HG03060 (cell line): Measurements from ENCODE around the gene DNAJC17.

Experiments
- ATAC-seq: cut with Tn5 transposase; IDR thresholded peaks from one replicate; pipeline ENCODE4 v1.9.1; 2021; ENCODE audit warnings: low read depth, moderate number of reproducible peaks; ENCODE audit not compliant: unreplicated experiment

The DNAJC17 gene

DNA sequence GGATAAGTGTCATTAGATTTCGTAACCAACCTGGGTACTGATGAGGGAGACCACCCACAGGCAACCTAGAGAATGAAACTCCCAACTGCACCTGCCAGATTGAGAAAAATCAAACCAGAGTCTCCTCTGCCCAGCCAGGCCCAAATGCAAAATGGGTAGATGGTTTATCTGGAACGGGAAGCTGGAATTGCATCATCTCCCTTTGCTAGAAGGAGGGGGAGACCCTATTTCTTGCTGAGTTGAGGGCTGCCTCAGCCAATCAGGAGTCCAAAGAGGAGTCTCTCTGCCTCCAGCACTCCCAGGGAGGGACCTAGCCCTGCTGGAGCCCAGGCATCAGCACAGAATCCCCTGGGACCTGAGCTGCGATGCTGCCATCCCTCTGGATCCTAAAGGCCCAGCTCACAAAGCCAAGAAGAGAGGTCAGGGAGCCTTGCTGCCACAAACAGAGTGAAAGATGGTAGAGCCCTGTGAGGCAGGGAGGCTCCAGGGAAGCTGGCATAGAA is 60.3 kb downstream of the DNAJC17 start:
- ATAC-seq: no peak

DNA sequence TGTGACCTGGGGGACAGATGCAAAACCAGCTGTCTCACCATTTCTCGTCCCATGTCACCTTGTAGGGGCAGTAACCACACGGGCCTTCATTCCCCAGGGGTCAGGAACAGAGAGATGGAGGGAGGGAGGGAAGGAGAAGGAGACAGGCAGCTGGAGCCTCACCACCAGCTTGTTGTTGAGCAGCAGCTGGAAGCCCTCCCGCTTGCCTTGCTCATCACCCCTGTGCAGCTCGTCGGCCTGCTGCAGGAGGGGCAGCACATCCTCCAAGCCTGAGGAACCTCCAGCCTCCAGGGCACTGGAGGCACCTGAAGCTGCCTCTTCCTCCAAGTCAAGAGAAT is 62.5 kb downstream of the DNAJC17 start:
- no peak for ATAC-seq

DNA sequence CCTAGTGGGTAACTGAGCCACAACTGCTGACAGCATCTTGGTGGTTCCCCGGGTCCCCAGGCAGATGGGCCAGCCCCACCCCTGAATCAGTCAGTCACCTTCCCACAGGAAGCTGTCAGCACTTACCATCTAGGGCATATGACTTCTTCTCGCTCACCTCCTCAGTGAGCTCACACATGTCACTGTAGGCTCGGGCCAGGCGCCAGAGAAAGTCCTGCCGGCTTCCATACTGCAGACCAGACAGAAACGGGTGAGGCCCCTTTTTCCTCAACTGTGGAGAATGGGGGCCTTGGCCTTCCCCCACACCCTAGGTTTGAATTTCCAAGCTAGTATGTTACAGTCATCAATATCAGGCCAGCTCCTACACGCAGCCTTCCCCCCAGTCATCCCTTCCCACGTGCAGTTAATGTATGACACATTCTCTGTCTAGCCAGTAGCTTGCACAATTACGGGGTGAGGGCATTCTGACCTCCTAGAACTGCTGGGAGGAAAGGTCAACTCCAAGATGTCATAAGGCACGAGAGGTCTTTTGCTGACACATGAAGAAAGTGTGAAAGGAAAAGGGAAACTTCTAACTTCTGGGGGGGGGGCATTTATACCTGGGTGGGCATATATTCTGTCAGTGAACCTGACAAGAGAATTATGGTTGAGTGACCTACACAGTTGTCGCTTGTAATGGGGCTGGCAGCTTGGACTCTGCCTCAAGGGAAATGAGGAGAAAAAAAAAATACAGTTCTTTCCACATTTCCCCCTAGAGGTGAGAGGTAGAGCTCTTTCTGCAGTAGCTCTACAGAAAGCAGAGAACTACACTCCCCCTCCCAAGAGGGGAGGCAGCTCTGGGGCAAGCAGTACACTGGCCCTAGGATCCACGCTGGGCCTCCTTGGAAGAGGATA is 63.1 kb downstream of the DNAJC17 start:
- no peak for ATAC-seq

DNA sequence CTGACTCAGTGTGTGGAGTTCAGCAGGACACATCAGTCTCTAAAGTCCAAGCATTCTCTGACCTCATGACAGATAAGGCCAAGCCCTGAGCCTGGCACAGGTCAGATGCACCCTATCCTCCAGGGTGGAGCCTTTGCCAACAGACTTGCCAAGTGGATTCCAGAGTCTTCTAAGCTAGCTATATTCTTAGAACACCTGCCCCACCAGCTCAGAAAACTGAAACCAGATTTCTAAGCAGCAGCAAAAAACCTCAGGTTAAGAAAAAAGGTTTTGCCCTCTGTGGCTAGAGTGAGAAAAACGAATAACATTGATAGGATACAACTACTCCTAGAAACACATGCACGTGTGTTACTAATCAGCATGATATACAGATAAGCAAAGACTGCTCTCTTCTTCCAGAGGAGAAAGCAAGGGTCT is 63.8 kb downstream of the DNAJC17 start:
- no peak for ATAC-seq

DNA sequence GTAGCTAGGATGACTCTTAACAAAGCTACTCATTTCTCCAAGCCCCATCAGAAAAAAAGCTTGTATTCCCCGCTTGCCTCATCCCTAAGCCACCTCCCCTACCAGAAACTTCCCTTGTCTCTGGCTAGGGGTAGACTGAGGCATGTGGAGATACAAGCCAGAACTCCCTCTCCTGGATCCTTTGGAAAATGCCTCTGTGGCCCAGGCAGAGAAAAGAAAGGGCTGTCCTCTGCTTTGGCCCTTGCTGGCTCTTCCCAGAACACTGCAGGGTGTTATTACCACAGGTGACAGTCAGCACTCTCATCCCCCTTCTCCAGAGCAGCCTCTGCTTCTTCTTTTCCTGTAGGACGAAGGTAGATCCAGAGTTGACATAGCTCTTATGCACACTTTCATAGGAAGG is 67.4 kb downstream of the DNAJC17 start:
- no peak for ATAC-seq

DNA sequence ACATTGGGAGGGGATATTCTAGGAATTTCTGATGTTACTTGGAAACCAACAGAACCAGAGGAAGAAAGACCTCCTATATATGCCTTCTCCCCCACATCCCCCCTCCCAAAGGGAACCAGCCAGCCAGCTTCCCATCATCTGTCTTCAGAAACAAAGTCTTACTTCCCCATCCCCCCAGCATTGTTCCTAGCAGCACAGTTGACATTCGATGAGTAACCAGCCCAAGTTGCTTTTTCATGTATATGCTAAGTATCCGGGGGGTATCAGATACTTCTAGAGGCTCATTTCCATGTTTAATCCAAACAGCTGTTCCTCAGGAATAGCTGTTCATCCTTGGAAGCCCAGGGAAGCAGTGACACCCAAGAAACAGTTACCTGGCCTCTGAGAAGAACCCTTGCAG is 68.2 kb downstream of the DNAJC17 start:
- no peak for ATAC-seq

DNA sequence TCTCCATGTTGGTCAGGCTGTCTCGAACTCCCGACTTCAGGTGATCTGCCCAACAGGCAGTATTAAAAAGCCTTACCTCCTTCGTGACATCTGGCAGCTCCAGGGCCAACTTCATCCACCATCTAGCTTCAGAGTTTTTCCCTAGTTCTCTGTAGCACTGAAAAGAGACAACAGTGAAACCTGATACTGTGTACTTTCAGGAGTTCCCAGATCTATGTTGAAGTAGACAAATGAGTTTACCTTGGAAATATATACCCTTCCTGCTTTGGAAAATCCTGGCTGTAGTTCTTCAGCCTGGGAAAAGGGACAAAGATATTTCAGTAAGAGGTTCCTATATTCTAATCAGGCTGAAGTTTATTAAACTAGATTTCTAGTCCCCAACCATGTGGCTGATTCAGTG is 70.2 kb downstream of the DNAJC17 start:
- no peak for ATAC-seq

DNA sequence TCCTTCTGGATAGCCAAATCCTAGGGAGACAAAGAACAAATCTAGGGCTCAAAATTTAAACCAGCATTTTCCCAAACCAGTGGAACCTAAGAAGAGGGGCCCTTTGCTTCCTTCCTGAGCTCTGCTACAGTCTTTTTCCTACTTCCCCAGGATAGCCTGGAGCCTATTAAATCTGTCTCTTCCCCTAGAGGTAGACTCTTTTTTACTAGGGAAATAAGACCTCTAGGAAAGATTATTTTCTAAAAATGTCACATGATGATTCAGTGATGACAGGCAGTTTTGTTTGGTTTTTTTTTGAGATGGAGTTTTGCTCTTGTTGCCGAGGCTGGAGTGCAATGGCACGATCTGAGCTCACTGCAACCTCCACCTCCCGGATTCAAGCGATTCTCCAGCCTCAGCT is 70.7 kb downstream of the DNAJC17 start:
- ATAC-seq: no peak

DNA sequence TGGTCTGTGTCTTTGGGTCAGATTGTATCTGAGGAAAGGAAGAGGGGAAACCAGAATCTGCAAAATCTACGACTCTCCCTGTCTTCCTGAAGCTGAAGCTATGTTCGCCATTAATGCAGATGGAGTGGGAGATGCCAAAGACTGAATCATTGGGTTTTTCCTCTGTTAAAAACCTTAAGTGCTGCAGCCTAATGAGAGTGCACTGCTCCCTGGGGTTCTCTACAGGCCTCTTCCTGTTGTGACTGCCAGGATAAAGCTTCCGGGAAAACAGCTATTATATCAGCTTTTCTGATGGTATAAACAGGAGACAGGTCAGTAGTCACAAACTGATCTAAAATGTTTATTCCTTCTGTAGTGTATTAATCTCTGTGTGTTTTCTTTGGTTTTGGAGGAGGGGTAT is 76.2 kb downstream of the DNAJC17 start:
- no peak for ATAC-seq

DNA sequence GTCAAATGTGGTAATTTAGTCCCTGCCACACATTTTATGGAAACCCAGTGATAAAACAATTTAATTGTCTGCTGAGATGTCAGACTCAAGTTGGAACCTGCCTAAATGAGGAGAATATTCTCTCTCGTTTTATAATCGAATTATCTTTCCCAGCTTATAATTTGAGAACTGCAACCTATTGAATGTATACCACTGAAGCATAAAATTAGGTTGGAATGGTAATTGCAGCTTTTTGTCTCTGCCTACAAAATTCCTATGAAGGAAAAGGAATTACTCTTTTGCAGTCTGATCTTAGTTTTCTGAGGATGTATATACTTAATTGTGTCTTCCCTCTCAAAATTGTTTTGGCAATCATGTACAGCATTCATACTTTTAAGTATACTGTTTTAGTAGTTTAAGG is 83.4 kb downstream of the DNAJC17 start:
- no peak for ATAC-seq

DNA sequence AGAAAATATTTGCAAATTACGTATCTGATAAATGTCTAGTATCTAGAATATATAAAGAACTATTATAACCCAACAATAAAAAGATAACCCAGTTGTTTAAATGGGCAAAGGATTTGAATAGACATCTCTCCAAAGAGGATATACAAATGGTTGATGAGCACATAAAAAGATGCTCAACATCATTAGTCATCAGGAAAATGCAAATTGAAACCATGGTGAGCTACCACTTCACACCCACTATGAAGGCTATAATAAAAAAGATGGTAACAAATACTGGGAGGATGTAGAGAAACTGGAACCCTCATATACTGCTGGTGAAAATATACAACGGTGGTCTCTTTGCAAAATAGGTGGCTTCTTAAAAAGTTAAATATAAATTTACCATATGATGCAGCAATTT is 84.3 kb downstream of the DNAJC17 start:
- no peak for ATAC-seq

DNA sequence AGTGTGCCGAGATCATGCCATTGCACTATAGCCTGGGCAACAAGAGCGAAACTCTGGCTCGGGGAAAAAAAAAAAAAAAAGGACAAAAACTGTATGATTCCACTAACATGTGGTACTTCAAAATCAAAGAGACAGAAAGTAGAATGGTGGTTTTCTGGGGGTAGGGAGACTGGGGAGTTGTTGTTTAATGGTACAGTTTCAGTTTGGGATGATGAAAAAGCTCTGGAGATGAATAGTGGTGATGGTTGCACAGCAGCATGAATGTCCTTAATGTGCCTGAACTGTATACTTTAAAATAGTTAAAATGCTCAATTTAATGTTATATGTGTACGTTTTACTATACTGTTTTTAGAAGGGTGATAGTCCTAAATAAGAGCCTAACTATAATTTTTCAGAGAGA is 84.9 kb downstream of the DNAJC17 start:
- ATAC-seq: no peak

DNA sequence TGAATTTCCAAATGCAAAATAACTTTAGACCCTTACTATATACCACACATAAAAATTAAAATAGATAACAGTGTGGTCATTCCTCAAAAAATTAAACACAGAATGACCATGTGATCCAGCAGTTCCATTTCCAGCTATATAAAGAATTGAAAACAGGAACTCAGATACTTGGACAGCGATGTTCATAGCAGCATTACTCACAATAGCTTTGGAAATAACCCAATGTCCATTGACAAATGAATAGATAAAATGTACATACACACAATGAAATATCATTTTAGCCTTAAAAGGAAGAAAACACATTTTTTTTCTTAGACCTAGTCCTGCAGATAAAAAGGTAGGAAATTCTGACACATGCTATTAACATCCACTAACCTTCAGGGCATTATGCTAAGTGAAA is 85.6 kb downstream of the DNAJC17 start:
- no peak for ATAC-seq

DNA sequence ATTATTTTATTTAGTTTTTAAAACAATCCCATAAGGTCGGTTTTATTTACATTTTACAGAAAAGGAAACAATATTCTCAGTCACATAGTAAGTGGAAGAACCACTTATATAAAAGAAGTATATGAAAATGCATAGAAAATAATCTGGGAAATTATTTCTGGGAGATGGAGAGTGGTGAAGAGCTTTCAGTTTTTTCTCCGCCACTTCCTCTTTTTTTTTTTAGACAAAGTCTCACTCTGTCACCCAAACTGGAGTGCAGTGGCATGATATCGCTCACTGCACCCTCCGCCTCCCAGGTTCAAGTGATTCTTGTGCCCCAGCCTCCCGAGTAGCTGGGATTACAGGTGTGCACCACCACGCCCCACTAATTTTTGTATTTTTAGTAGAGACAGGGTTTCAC is 91.1 kb downstream of the DNAJC17 start:
- ATAC-seq: no peak
